Measurements from ENCODE around the gene BPIFB1. TPM values are rescaled to one million over a fixed set of nuclear protein-coding genes. Genes with fewer than 3 reads are reported as not detected.

BPIFB1 gene
- total and polyA plus RNA-seq, 2 of the 13 experiments (the other 11 are each of a cell fraction or from before 2014, with no cell fraction given): 0.82 to 4.4 TPM

- peak; percentile 12; the same call in 1 of the 2 replicates for TF ChIP-seq ZNF646 (CRISPR knock-in tag; IDR thresholded peaks at IDR 0.05)
- 0 out of 2 replicates have a peak, but pooled peaks have one; percentile 18 for TF ChIP-seq PPARG (CRISPR knock-in tag; conservative IDR thresholded peaks at IDR 0.05)
- peak; percentile 86 for TF ChIP-seq RARA (CRISPR knock-in tag; IDR thresholded peaks at IDR 0.05)
- TF ChIP-seq, protein P1, sequence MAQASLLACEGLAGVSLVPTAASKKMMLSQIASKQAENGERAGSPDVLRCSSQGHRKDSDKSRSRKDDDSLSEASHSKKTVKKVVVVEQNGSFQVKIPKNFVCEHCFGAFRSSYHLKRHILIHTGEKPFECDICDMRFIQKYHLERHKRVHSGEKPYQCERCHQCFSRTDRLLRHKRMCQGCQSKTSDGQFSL (CRISPR knock-in tag; IDR thresholded peaks at IDR 0.05): no peak
- TF ChIP-seq RFXANK (CRISPR knock-in tag; IDR thresholded peaks at IDR 0.05): no peak
- peak; percentile 57 for TF ChIP-seq FOXO1 (CRISPR knock-in tag; IDR thresholded peaks at IDR 0.05)
- TF ChIP-seq ZSCAN25 (CRISPR knock-in tag; IDR thresholded peaks at IDR 0.05): peak; percentile 77
- TF ChIP-seq ZNF205 (CRISPR knock-in tag; IDR thresholded peaks at IDR 0.05): peak; percentile 57; the same call in 1 of the 2 replicates
- TF ChIP-seq ZNF280D (CRISPR knock-in tag; IDR thresholded peaks at IDR 0.05): 0 out of 2 replicates have a peak, but pooled peaks have one; percentile 52
- TF ChIP-seq, protein P2, sequence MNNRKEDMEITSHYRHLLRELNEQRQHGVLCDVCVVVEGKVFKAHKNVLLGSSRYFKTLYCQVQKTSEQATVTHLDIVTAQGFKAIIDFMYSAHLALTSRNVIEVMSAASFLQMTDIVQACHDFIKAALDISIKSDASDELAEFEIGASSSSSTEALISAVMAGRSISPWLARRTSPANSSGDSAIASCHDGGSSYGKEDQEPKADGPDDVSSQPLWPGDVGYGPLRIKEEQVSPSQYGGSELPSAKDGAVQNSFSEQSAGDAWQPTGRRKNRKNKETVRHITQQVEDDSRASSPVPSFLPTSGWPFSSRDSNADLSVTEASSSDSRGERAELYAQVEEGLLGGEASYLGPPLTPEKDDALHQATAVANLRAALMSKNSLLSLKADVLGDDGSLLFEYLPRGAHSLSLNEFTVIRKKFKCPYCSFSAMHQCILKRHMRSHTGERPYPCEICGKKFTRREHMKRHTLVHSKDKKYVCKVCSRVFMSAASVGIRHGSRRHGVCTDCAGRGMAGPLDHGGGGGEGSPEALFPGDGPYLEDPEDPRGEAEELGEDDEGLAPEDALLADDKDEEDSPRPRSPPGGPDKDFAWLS (CRISPR knock-in tag; IDR thresholded peaks at IDR 0.05; ENCODE audit: borderline replicate concordance): 0 out of 2 replicates have a peak, but pooled peaks have one; percentile 35
- no peak for TF ChIP-seq CHD2 (IDR thresholded peaks at IDR 0.05; ENCODE audit: low read depth, low read length)
- no peak for TF ChIP-seq RFXAP (CRISPR knock-in tag; IDR thresholded peaks at IDR 0.05; ENCODE audit: borderline replicate concordance)
- no peak for TF ChIP-seq ZNF329 (CRISPR knock-in tag; IDR thresholded peaks at IDR 0.05; ENCODE audit: low read depth)
- TF ChIP-seq ZNF556 (CRISPR knock-in tag; IDR thresholded peaks at IDR 0.05; ENCODE audit: borderline replicate concordance): peak; percentile 22; the same call in 1 of the 2 replicates
- TF ChIP-seq CSRNP1 (CRISPR knock-in tag; IDR thresholded peaks at IDR 0.05): peak; percentile 22; the same call in 1 of the 2 replicates
- no peak for TF ChIP-seq ZNF674 (CRISPR knock-in tag; IDR thresholded peaks at IDR 0.05; ENCODE audit: low read depth)
Measured at GRCh38 chr20:33282991-33283555, at the start of gene BPIFB1 (continued).

Data from HepG2 (cell line).